Activated naive CD8-positive, alpha-beta T cell treated with anti-CD3 and anti-CD28 coated beads for 36 hours (primary cell): ENCODE data around the gene CRP. TPM values are rescaled to one million over a fixed set of nuclear protein-coding genes. Genes with fewer than 3 reads are reported as not detected.
"Not testable (repeated sequence)": the region's sequence is repeated elsewhere in the genome, so short reads cannot be mapped to it uniquely, and the experiment has no call there.

Experiments used
- DNase-seq: peaks from one replicate; pipeline ENCODE4 v3.0.0; 2021
- H3K27ac Mint-ChIP-seq: one replicate; pipeline ENCODE4 v1.8.0; 2022; ENCODE audit warnings: mild to moderate bottlenecking, moderate library complexity, mixed read lengths
- H3K27me3 Mint-ChIP-seq: one replicate; pipeline ENCODE4 v1.8.0; 2022; ENCODE audit warnings: mild to moderate bottlenecking, mixed read lengths
- H3K36me3 Mint-ChIP-seq: one replicate; pipeline ENCODE4 v1.8.0; 2021; ENCODE audit warnings: mild to moderate bottlenecking, mixed read lengths
- H3K4me1 Mint-ChIP-seq: one replicate; pipeline ENCODE4 v1.8.0; 2021; ENCODE audit warnings: mixed read lengths
- H3K4me3 Mint-ChIP-seq: one replicate; pipeline ENCODE4 v1.8.0; 2022; ENCODE audit warnings: mild to moderate bottlenecking, moderate library complexity, mixed read lengths
- H3K9me3 Mint-ChIP-seq: one replicate; pipeline ENCODE4 v1.8.0; 2022; ENCODE audit warnings: mixed read lengths
- total RNA-seq, 2 experiments: library from RNA; stranded (reverse); gene quantifications; one replicate each; pipeline ENCODE4 v1.2.3, GENCODE V29; 2021

CRP gene
- total RNA-seq, result not detected

DNA sequence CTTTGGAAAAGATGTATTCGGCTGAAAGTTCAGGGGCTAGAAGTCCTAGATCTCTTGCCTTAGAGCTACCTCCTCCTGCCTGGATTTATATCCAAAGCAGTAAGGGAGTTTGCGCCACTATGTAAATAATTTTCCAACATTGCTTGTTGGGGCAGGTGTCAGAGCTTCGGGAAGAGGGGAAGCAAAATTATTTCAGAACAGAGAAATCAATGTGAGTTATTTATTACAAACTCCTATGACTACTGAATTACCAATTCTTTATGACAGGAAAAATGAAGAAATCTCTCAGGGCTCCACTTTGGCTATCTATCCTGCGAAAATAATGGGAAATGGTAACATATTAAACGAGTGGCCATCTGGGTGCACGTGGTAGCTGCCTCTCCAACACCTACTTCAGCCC lies at the start of gene CRP:
Gene CRP (minus strand): TSS at position 61 of the 400 bp plus-strand sequence. CDS start 104 bp downstream, outside the sequence.
- H3K36me3 Mint-ChIP-seq, result no peaks in the 10 kb centered on the region
- no peaks in the 10 kb centered on the region for H3K4me1 Mint-ChIP-seq
- no peak for DNase-seq
- H3K9me3 Mint-ChIP-seq, result peaks cover 6% of the 10 kb centered on the region
- no peak within 1 kb of the TSS for H3K27ac Mint-ChIP-seq
- peaks cover 17% of the 10 kb centered on the region for H3K27me3 Mint-ChIP-seq
- H3K4me3 Mint-ChIP-seq, result no peak within 1 kb of the TSS

DNA sequence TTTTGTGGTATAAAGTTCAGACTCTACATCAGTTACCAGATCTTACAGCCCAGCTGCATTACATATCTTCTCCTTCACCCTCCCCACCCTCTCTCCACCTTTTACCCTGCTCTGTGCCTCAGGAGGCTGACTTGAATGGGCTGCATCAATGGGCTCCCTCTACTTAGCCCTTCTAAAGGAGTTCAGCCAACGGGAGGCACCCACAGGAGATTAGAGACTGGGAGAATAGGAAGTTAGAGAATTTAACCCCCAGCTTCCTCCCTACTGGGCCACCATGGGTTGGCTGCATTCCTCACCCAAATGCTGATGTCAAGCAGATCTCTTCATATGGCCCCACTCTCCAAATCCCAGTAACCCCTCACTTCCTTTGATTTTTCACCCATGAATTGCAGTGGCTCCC lies 49.3 kb upstream of the CRP start:
- Mint-ChIP-seq H3K9me3 (no peaks in the 10 kb centered on the region), H3K4me3 (no peak overlapping the region), H3K4me1 (no peaks in the 10 kb centered on the region), H3K36me3 (no peaks in the 10 kb centered on the region), H3K27ac (no peak overlapping the region), H3K27me3 (peaks cover 12% of the 10 kb centered on the region)
- DNase-seq, result no peak

- Mint-ChIP-seq H3K9me3 (no peaks in the 10 kb centered on the region), H3K36me3 (no peaks in the 10 kb centered on the region), H3K4me3 (no peak overlapping the region), H3K4me1 (no peaks in the 10 kb centered on the region), H3K27ac (no peak overlapping the region), H3K27me3 (no peaks in the 10 kb centered on the region)
- no peak for DNase-seq
These were observed 42.0 kb upstream of the CRP start for GRCh38 chr1:159756397-159756796.

GRCh38 chr1:159755451-159756007 lies 41.1 kb upstream of the CRP start:
- H3K4me3 Mint-ChIP-seq, result no peak overlapping the region
- no peaks in the 10 kb centered on the region for H3K36me3 Mint-ChIP-seq
- no peaks in the 10 kb centered on the region for H3K9me3 Mint-ChIP-seq
- DNase-seq, result no peak
- H3K27ac Mint-ChIP-seq, result no peak overlapping the region
- H3K27me3 Mint-ChIP-seq, result no peaks in the 10 kb centered on the region
- no peaks in the 10 kb centered on the region for H3K4me1 Mint-ChIP-seq

DNA sequence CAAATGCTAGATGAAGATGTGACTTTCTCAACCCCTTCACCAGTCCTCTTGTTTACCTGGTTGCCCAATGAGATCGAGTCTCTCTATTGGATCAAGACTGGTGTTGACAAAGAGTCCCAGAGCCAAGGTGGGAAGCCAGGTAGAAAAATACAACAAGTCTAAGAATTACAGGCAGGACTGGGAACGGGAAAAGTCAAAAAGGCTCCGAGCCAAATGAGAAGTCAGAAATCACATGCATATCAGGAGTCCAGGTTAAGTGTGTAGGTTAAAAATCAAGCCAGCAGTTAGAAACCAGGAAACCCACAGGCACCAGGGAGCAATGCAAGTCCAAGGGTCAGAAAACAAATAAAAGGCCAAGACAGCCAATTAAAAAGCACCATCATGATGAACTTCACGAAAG lies 39.0 kb upstream of the CRP start:
- Mint-ChIP-seq H3K27ac (no peak overlapping the region), H3K4me3 (no peak overlapping the region), H3K4me1 (no peaks in the 10 kb centered on the region), H3K27me3 (no peaks in the 10 kb centered on the region), H3K9me3 (no peaks in the 10 kb centered on the region), H3K36me3 (no peaks in the 10 kb centered on the region)
- DNase-seq, result no peak

DNA sequence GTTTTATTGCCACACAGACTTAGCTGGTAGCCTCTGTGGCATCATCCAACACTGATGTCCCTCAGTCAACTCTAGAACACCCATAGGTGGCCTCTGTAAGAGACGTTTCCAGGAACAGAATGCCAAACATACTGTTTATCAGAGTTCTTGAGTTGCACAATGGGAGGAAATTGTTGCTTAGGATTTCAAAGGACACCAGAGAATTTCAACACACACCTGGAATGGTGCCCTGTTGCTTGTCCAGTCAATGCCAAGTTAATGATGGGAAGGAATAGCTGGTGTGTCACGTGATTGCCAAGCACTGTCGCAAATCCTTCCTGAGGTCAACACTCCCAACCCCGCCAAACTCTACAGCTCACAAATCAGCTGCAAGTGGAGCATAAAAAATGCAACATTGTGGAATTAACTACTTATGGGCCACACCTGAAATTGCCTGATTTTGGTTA lies 37.8 kb upstream of the CRP start:
- Mint-ChIP-seq H3K27me3 (no peaks in the 10 kb centered on the region), H3K4me1 (no peaks in the 10 kb centered on the region), H3K36me3 (no peaks in the 10 kb centered on the region)

GRCh38 chr1:159751031-159751430 lies 36.6 kb upstream of the CRP start:
- DNase-seq, result no peak
- H3K4me1 Mint-ChIP-seq, result no peaks in the 10 kb centered on the region
- H3K9me3 Mint-ChIP-seq, result no peaks in the 10 kb centered on the region
- H3K27ac Mint-ChIP-seq, result no peak overlapping the region
- H3K27me3 Mint-ChIP-seq, result no peaks in the 10 kb centered on the region
- no peak overlapping the region for H3K4me3 Mint-ChIP-seq
- H3K36me3 Mint-ChIP-seq, result no peaks in the 10 kb centered on the region

More for the DNA sequence above, 37.8 kb upstream of the CRP start:
- Mint-ChIP-seq H3K9me3 (no peaks in the 10 kb centered on the region), H3K4me3 (no peak overlapping the region), H3K27ac (no peak overlapping the region)
- DNase-seq, result no peak

DNA sequence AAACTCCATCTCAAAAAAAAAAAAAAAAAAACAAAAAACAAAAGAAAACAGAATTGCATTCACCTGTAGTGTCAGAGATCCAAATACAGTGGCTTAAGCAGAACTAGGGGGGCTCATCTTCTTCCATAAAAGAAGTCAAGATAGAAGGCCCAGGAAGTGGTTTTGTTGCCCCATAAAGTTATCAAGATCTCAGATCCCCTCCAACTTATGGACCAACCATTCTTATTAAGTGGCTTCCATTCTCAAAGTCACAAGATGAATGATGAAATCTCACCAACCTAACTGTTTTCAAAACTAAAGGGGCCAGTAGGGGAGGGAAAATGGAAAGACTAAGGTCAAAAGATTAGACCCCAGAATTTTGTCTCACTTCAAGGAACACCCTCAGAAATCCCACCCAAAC lies 36.2 kb upstream of the CRP start:
- Mint-ChIP-seq H3K27me3 (no peaks in the 10 kb centered on the region), H3K27ac (no peak overlapping the region), H3K4me1 (no peaks in the 10 kb centered on the region), H3K36me3 (no peaks in the 10 kb centered on the region), H3K9me3 (no peaks in the 10 kb centered on the region), H3K4me3 (no peak overlapping the region)
- DNase-seq, result no peak

- no peak overlapping the region for H3K27ac Mint-ChIP-seq
- H3K4me3 Mint-ChIP-seq, result no peak overlapping the region
- no peak for DNase-seq
- no peaks in the 10 kb centered on the region for H3K27me3 Mint-ChIP-seq
- no peaks in the 10 kb centered on the region for H3K36me3 Mint-ChIP-seq
- H3K4me1 Mint-ChIP-seq, result no peaks in the 10 kb centered on the region
- H3K9me3 Mint-ChIP-seq, result no peaks in the 10 kb centered on the region
These were observed 35.2 kb upstream of the CRP start for GRCh38 chr1:159749630-159750029.

GRCh38 chr1:159748370-159748769 lies 34.0 kb upstream of the CRP start:
- H3K4me1 Mint-ChIP-seq, result no peaks in the 10 kb centered on the region
- no peak overlapping the region for H3K4me3 Mint-ChIP-seq
- no peak for DNase-seq
- no peaks in the 10 kb centered on the region for H3K27me3 Mint-ChIP-seq
- no peak overlapping the region for H3K27ac Mint-ChIP-seq
- no peaks in the 10 kb centered on the region for H3K36me3 Mint-ChIP-seq
- H3K9me3 Mint-ChIP-seq, result no peaks in the 10 kb centered on the region

DNA sequence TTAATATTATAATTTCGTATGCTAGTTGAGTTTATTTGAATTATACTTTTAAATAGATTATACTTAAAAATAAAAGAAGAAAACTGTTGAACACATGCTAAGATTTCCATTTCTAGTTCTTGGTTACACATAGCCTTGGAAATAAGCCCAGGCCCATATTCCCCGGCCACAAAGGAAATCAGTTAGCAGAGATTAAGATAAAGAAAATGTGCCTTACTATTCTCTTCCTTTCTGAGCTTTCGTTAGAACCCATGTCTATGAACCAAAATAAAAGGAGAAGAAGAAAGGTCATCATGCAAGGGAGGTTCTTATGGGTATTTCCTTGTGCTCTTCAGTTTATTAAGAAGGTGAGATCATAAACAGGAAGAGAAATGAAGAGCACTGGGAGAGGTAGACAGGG lies 32.3 kb upstream of the CRP start:
- no peaks in the 10 kb centered on the region for H3K27me3 Mint-ChIP-seq
- no peak for DNase-seq
- no peak overlapping the region for H3K4me3 Mint-ChIP-seq
- H3K4me1 Mint-ChIP-seq, result no peaks in the 10 kb centered on the region
- peaks cover 5% of the 10 kb centered on the region for H3K9me3 Mint-ChIP-seq
- no peak overlapping the region for H3K27ac Mint-ChIP-seq
- H3K36me3 Mint-ChIP-seq, result no peaks in the 10 kb centered on the region

DNA sequence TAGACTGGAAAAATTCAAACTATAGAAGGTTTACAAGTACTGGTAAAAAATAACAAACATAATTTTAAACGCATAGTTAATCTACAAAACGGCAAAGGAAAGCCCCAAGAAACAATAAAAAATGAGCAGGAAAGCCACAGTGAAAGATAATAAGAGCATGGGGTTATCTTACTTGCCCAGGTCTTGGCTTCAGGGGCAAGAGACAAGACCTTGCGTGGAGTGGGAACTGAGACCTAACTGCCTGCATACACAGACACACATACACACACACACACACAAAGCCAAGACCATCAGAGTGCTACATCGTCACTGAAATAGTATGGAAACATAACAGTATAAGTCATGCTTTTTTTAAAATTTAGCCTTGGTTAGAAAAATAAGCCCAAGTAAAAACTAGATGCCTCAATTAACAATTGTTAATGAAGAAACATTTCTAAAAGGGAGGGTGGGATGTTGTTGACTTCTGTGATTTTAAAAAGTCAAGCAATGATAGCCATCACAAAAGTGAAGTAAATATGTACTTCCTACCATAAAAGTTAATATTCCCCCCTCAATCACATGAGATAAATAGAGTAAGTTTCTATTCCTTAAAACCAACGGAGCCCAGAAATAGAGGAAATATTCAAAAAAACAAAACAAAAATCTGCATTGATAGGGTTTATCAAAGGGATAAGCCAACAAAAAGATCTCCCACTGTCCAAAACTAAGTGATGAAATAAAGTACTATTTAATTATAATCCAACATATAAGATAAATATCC lies 29.4 kb upstream of the CRP start:
- Mint-ChIP-seq H3K27me3 (no peaks in the 10 kb centered on the region), H3K36me3 (no peaks in the 10 kb centered on the region), H3K9me3 (peaks cover 5% of the 10 kb centered on the region), H3K4me3 (no peak overlapping the region), H3K27ac (no peak overlapping the region), H3K4me1 (no peaks in the 10 kb centered on the region)
- no peak for DNase-seq

GRCh38 chr1:159737238-159737916 lies 23.0 kb upstream of the CRP start:
- H3K9me3 Mint-ChIP-seq, result peaks cover 3% of the 10 kb centered on the region
- no peaks in the 10 kb centered on the region for H3K4me1 Mint-ChIP-seq
- no peak overlapping the region for H3K4me3 Mint-ChIP-seq
- H3K36me3 Mint-ChIP-seq, result no peaks in the 10 kb centered on the region
- no peak overlapping the region for H3K27ac Mint-ChIP-seq
- peaks cover 6% of the 10 kb centered on the region for H3K27me3 Mint-ChIP-seq
- DNase-seq, result no peak

GRCh38 chr1:159723188-159723587 lies 8.8 kb upstream of the CRP start:
- H3K27me3 Mint-ChIP-seq, result peaks cover 18% of the 10 kb centered on the region
- not testable (repeated sequence) for H3K27ac Mint-ChIP-seq

DNA sequence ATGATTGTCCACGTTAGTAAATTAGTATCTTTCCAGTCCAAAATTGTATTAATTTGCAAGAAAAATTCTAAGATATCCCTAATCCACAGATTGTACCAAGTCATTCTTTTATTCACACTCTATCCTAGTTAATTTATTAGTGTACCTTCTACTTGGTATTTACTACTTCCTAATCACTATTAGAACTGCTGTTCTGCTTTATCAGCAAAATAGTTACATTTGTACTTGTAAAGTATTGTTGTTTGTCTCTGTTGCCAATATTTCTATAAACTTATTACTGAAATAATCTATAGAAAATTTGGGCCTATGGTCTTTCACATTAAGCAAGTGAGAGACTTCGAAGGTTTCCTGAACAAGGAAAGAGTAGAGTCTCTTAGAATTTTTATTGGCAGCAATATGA lies 5.6 kb upstream of the CRP start:
- no peak overlapping the region for H3K4me3 Mint-ChIP-seq
- H3K27ac Mint-ChIP-seq, result no peak overlapping the region
- H3K27me3 Mint-ChIP-seq, result peaks cover 17% of the 10 kb centered on the region
- H3K36me3 Mint-ChIP-seq, result peaks cover 1% of the 10 kb centered on the region
- peaks cover 23% of the 10 kb centered on the region for H3K9me3 Mint-ChIP-seq
- no peak for DNase-seq
- H3K4me1 Mint-ChIP-seq, result no peaks in the 10 kb centered on the region

More at GRCh38 chr1:159723188-159723587, 8.8 kb upstream of the CRP start:
- DNase-seq, H3K4me1 Mint-ChIP-seq, H3K4me3 Mint-ChIP-seq, H3K36me3 Mint-ChIP-seq: not testable (repeated sequence)
- H3K9me3 Mint-ChIP-seq, result peaks cover 20% of the 10 kb centered on the region
